GM12891 (cell line): Measurements from ENCODE around the gene ZEB2.

Experiments
- POLR2A ChIP-seq: IDR thresholded peaks from 2 replicates; pipeline ENCODE4 v1.6.1; 2011; ENCODE audit warnings: low read depth, low read length, control low read depth
- POLR2AphosphoS5 ChIP-seq: IDR thresholded peaks from 2 replicates; pipeline ENCODE4 v1.6.1; 2011; ENCODE audit warnings: low read depth, low read length, control low read depth

- no peak for TF ChIP-seq POLR2AphosphoS5
- TF ChIP-seq POLR2A: no peak
Measured at GRCh38 chr2:144439993-144440392, 79.9 kb downstream of the ZEB2 start.
